ENCODE measurements around the gene SLC12A5. TPM values are rescaled to one million over a fixed set of nuclear protein-coding genes. Genes with fewer than 3 reads are reported as not detected.

SLC12A5 gene
- total RNA-seq, 1 donor: not detected

- no peak for DNase-seq (ENCODE audit: low read depth)
- no peak for TF ChIP-seq CTCF (IDR thresholded peaks at IDR 0.05; ENCODE audit: insufficient read depth, low read length)
- no peak overlapping the region for H3K4me3 ChIP-seq (ENCODE audit: low read depth, low read length)
Measured at GRCh38 chr20:46102940-46103339, 73.9 kb downstream of the SLC12A5 start.

GRCh38 chr20:46104262-46104661, 75.2 kb downstream of the SLC12A5 start:
- TF ChIP-seq CTCF (IDR thresholded peaks at IDR 0.05; ENCODE audit: insufficient read depth, low read length): no peak
- H3K4me3 ChIP-seq (ENCODE audit: low read depth, low read length): no peak overlapping the region

GRCh38 chr20:46107061-46107460, 78.0 kb downstream of the SLC12A5 start:
- no peak for DNase-seq (ENCODE audit: low read depth)

More at GRCh38 chr20:46104262-46104661, 75.2 kb downstream of the SLC12A5 start:
- no peak for DNase-seq (ENCODE audit: low read depth)

GRCh38 chr20:46108435-46108841, 79.4 kb downstream of the SLC12A5 start:
- DNase-seq (ENCODE audit: low read depth): no peak
- TF ChIP-seq CTCF (IDR thresholded peaks at IDR 0.05; ENCODE audit: insufficient read depth, low read length): no peak
- H3K4me3 ChIP-seq (ENCODE audit: low read depth, low read length): no peak overlapping the region

More at GRCh38 chr20:46107061-46107460, 78.0 kb downstream of the SLC12A5 start:
- no peak for TF ChIP-seq CTCF (IDR thresholded peaks at IDR 0.05; ENCODE audit: insufficient read depth, low read length)
- H3K4me3 ChIP-seq (ENCODE audit: low read depth, low read length): no peak overlapping the region

- TF ChIP-seq CTCF (IDR thresholded peaks at IDR 0.05; ENCODE audit: insufficient read depth, low read length): no peak
- no peak for DNase-seq (ENCODE audit: low read depth)
- no peak overlapping the region for H3K4me3 ChIP-seq (ENCODE audit: low read depth, low read length)
Measured at GRCh38 chr20:46108976-46109375, 80.0 kb downstream of the SLC12A5 start.

Other genes starting within 250 kb of the SLC12A5 start
- gene WFDC3, start 237.3 kb upstream of the SLC12A5 start, total RNA-seq (ENCODE audit: low replicate concordance): 0.18 TPM in 1 of 2 replicates, not detected in the other
- 17.4 and 26.4 TPM in 2 replicates for gene DNTTIP1, start 237.3 kb upstream of the SLC12A5 start, total RNA-seq (ENCODE audit: low replicate concordance)
- 0.49 and 53.3 TPM in 2 replicates for gene UBE2C, start 216.6 kb upstream of the SLC12A5 start, total RNA-seq (ENCODE audit: low replicate concordance)
- 0.45 and 1.8 TPM in 2 replicates for gene TNNC2, start 201.9 kb upstream of the SLC12A5 start, total RNA-seq (ENCODE audit: low replicate concordance)
- gene SNX21, start 195.4 kb upstream of the SLC12A5 start, total RNA-seq (ENCODE audit: low replicate concordance): 88.8 and 90.7 TPM in 2 replicates
- gene ACOT8, start 171.8 kb upstream of the SLC12A5 start, total RNA-seq (ENCODE audit: low replicate concordance): 17.7 and 25.8 TPM in 2 replicates
- 1.9 and 4.3 TPM in 2 replicates for gene ZSWIM3, start 171.6 kb upstream of the SLC12A5 start, total RNA-seq (ENCODE audit: low replicate concordance)
- gene ZSWIM1, start 148.0 kb upstream of the SLC12A5 start, total RNA-seq (ENCODE audit: low replicate concordance): 4.0 and 15.1 TPM in 2 replicates
- 2.1 and 9.6 TPM in 2 replicates for gene SPATA25, start 141.6 kb upstream of the SLC12A5 start, total RNA-seq (ENCODE audit: low replicate concordance)
- 6.8 and 7.0 TPM in 2 replicates for gene NEURL2, start 138.0 kb upstream of the SLC12A5 start, total RNA-seq (ENCODE audit: low replicate concordance)
- gene CTSA, start 137.9 kb upstream of the SLC12A5 start, total RNA-seq (ENCODE audit: low replicate concordance): 56.2 and 166 TPM in 2 replicates
- gene PLTP, start 117.1 kb upstream of the SLC12A5 start, total RNA-seq (ENCODE audit: low replicate concordance): 66.9 and 107 TPM in 2 replicates
- 12.1 and 15.9 TPM in 2 replicates for gene PCIF1, start 94.5 kb upstream of the SLC12A5 start, total RNA-seq (ENCODE audit: low replicate concordance)
- 18.2 and 20.9 TPM in 2 replicates for gene ZNF335, start 57.0 kb upstream of the SLC12A5 start, total RNA-seq (ENCODE audit: low replicate concordance)
- not detected in 2 replicates for gene MMP9, start 20.3 kb upstream of the SLC12A5 start, total RNA-seq (ENCODE audit: low replicate concordance)
- gene NCOA5, start 60.7 kb downstream of the SLC12A5 start, total RNA-seq (ENCODE audit: low replicate concordance): 11.9 and 24.0 TPM in 2 replicates
- 0.45 and 1.5 TPM in 2 replicates for gene CD40, start 89.1 kb downstream of the SLC12A5 start, total RNA-seq (ENCODE audit: low replicate concordance)

Measured in fibroblast of the aortic adventitia (primary cell).